Stimulated activated effector memory CD8-positive, alpha-beta T cell treated with anti-CD3 and anti-CD28 coated beads, Interleukin-12 subunit alpha, Interleukin-12 subunit beta, amount 100 ng/mL, for 72 hours (primary cell): ENCODE measurements around the gene FRMPD4.

Experiments used
- ATAC-seq: fragments of 150-1000 bp; cut with Tn5 transposase; 2 replicates; pipeline ENCODE4 v1.10.0; 2021
- DNase-seq, 2 donors: peaks; one replicate each; pipeline ENCODE4 v3.0.0; 2021 to 2022; ENCODE audit warnings: low spot score in 2 of 2
- H3K27ac Mint-ChIP-seq: one replicate; pipeline ENCODE4 v1.8.0; 2022; ENCODE audit warnings: mild to moderate bottlenecking, mixed read lengths
- H3K36me3 Mint-ChIP-seq: one replicate; pipeline ENCODE4 v1.8.0; 2022; ENCODE audit warnings: mild to moderate bottlenecking, mixed read lengths
- H3K4me1 Mint-ChIP-seq: one replicate; pipeline ENCODE4 v1.8.0; 2022; ENCODE audit warnings: mixed read lengths
- H3K4me3 Mint-ChIP-seq: one replicate; pipeline ENCODE4 v1.8.0; 2022; ENCODE audit warnings: mild to moderate bottlenecking, mixed read lengths
- H3K9me3 Mint-ChIP-seq: one replicate; pipeline ENCODE4 v1.8.0; 2022; ENCODE audit warnings: mixed read lengths

The FRMPD4 gene

DNA sequence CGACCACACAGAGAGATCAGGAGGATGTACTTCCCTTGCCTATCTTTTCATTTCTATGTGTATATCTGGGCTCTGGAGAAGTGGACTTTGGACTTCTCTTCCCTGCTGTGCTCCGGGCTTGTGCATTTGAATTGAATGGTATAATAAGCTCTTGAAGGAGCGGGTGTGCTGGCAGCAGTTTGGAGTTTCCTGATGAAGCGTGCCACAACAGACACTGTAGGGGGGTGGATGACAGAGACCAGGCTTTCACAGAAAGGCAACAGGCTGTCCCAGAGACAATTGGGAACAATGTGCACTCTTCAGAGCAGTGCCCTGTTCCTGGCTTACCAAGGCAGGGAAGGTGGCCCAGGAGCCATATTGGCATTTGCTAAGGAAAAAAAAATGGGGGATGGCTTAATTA lies 170.1 kb downstream of the FRMPD4 start:
- no peaks in the 10 kb centered on the region for H3K36me3 Mint-ChIP-seq
- no peak for DNase-seq
- no peak overlapping the region for H3K4me3 Mint-ChIP-seq
- H3K27ac Mint-ChIP-seq = no peak overlapping the region
- no peak for ATAC-seq
- no peaks in the 10 kb centered on the region for H3K4me1 Mint-ChIP-seq
- H3K9me3 Mint-ChIP-seq = no peaks in the 10 kb centered on the region

DNA sequence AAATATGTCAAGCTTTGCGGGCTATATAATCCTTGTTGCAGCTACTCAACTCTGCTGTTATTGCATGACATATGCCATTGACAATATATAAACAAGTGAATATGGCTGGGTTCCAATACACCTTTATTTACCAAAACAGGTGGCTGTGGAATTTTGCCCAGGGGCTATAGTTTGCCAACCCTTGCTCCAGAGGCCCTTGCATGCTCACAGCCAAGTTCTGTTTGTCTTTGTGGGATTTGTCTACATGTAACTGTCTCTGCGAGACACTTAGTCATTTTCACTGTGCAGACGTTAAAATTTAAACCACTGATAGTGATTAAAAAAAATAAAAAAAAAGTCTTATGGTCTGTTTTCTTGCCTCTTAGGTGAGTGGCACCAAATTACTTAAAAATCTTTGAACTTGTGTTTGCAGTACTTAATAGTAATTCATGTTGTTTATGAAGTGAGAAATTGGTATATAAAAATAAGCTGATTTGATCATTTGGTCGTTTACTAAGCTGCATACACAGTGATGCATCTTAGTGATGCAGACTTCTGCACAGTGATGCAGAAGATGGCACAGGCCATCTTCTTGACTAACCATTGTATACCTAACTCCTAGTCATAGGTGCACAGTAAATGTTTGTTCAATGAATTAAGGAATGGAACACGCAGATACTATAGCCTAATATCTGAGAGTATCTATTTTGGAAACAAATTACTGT lies 170.9 kb downstream of the FRMPD4 start:
- DNase-seq = no peak
- H3K4me1 Mint-ChIP-seq = no peaks in the 10 kb centered on the region
- H3K9me3 Mint-ChIP-seq = no peaks in the 10 kb centered on the region
- no peak for ATAC-seq
- H3K4me3 Mint-ChIP-seq = no peak overlapping the region
- H3K36me3 Mint-ChIP-seq = no peaks in the 10 kb centered on the region
- H3K27ac Mint-ChIP-seq = no peak overlapping the region

DNA sequence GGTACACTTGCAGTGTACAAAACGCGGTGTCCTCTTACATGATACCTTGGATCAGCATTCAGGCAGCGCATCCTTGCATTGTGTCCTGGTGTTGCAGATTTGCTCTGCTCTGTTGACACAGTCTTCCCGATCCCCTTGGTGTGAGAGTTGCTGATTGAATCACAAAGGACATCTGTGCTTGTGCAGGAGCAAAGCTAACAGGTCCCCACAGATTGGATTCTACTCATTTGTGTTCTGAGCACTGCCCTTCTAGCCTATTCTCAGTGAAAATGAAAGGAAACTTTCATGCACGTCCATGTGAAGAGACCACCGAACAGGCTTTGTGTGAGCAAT lies 171.4 kb downstream of the FRMPD4 start:
- H3K4me3 Mint-ChIP-seq = no peak overlapping the region
- no peaks in the 10 kb centered on the region for H3K9me3 Mint-ChIP-seq
- DNase-seq (no peak), ATAC-seq (no peak)
- H3K36me3 Mint-ChIP-seq = no peaks in the 10 kb centered on the region
- no peak overlapping the region for H3K27ac Mint-ChIP-seq
- H3K4me1 Mint-ChIP-seq = no peaks in the 10 kb centered on the region

DNA sequence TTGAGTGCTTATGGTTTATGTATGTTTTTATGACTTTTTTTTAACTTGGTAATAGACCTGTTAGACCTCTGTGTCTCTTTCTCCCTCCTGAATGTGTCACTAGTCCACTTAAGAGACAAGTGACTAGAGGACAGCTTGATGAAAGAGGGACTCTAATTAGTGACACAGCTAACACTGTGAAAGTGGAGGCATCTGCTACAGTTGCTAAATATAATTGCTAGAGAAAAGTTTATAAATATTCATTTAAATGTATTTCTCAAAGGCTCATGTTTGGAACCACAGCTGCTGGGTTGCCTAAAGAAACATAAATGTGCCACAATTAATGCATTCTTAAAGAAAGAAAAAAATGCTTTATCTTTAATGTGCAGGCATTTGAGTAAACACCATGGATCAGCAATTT lies 176.4 kb downstream of the FRMPD4 start:
- Mint-ChIP-seq H3K9me3 (no peaks in the 10 kb centered on the region), H3K27ac (no peak overlapping the region), H3K4me1 (no peaks in the 10 kb centered on the region), H3K36me3 (no peaks in the 10 kb centered on the region), H3K4me3 (no peak overlapping the region)
- ATAC-seq = no peak
- DNase-seq = no peak

DNA sequence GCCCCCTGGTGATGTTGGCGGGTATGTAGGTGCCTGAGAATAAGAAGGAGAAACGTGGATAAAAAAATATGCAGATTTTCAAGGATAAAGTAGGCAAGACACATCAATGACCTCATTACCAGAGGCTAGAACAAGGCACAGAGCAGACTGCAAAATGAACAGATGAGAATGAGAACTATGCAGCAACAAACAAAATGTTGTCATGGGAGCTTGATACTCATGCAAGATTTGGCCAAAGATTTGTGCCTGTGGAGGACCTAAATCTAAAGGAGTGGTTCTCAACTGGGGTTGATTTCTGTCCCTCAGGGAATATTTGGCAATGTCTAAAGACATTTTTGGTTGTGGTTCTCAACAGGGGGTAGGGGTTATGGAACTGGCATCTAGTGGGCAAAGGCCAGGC lies 177.3 kb downstream of the FRMPD4 start:
- no peak for DNase-seq
- no peaks in the 10 kb centered on the region for H3K9me3 Mint-ChIP-seq
- H3K36me3 Mint-ChIP-seq = no peaks in the 10 kb centered on the region
- H3K27ac Mint-ChIP-seq = no peak overlapping the region
- H3K4me3 Mint-ChIP-seq = no peak overlapping the region
- H3K4me1 Mint-ChIP-seq = no peaks in the 10 kb centered on the region
- ATAC-seq = no peak

DNA sequence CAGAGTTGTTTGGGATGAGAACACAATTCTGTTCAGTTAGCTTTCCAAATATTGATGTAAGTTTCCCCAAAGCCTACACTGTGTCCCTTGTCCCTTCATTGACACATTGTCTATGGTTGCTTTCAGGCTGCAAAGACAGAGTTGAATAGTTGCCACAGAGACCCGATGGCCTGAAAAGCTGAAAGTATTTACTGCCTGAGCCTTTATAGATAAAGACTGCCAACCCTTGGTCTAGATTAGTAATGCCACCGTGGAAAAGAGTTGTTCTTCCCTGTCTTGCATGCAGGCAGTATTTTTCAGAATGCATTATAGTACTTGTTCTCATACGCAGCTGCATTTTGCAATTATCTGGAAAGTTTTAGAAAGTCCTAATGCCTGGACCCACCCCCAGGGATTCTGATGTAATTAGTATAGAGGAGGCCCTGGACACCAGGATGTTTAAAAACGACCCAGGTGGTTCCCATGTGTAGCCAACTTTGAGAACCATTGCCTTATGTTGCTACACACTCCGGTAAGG lies 180.8 kb downstream of the FRMPD4 start:
- DNase-seq (no peak), ATAC-seq (no peak)
- Mint-ChIP-seq H3K4me3 (no peak overlapping the region), H3K4me1 (no peaks in the 10 kb centered on the region), H3K27ac (no peak overlapping the region), H3K9me3 (peaks cover 3% of the 10 kb centered on the region), H3K36me3 (no peaks in the 10 kb centered on the region)

DNA sequence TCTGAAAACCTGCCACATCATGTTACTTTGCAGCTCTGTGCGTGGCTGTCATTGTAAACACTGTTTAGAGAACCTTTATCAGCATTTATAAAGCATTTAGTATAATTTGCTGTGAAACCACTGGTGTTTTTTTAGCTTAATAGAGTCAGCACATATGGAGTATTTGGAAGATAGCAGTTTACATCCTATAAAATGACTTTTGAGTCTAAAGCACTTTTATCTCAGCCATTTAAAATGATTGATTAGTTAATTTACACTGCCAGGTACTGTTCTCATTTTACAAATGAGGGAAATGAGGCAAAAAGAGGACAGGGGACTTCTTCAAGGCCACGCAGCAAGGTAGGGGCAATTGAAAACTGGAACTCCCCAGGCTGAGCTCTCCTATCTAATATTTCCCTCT lies 181.7 kb downstream of the FRMPD4 start:
- Mint-ChIP-seq H3K36me3 (no peaks in the 10 kb centered on the region), H3K4me1 (no peaks in the 10 kb centered on the region), H3K4me3 (no peak overlapping the region), H3K9me3 (peaks cover 3% of the 10 kb centered on the region), H3K27ac (no peak overlapping the region)
- no peak for DNase-seq
- ATAC-seq = no peak

DNA sequence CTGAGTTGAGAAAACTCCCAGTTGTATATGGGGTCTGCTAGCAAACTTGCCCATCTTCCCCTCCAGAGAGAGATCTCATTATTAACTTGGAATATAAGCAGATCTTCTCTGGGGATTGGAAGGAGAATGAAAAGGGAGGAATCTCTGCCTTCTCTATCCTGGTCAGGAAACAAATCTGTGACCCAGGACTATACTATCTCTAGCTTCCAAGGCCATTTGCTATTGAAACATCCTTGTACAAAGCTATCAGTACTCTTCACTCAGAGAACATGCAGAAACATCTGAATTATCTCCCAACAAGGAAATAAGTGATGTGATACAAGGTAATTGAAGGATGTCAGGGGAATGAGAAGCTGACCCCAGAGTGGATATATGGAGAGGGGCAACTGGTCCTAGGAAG lies 183.8 kb downstream of the FRMPD4 start:
- Mint-ChIP-seq H3K9me3 (peaks cover 5% of the 10 kb centered on the region), H3K4me3 (no peak overlapping the region), H3K4me1 (no peaks in the 10 kb centered on the region), H3K27ac (no peak overlapping the region), H3K36me3 (no peaks in the 10 kb centered on the region)
- no peak for ATAC-seq
- DNase-seq = no peak

DNA sequence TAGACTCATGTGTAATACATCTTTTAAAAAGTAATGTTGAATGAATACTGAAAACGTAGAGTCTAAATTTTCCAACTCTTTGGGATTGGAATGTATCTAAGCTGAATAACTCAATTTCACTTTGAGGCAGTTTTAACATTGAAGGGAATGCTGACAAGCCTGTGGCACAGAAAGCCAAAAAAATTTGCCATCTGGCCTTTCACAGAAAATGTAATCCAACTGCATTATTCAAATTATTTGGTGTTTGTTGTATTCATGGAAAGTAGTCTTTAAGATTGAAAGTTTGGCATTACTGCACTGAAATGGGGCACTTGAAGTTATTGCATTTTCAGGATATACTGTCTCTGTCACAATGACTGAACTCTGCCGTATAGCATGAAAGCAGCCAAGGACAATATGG lies 186.9 kb downstream of the FRMPD4 start:
- no peak overlapping the region for H3K4me3 Mint-ChIP-seq
- ATAC-seq (no peak), DNase-seq (no peak)
- H3K36me3 Mint-ChIP-seq = no peaks in the 10 kb centered on the region
- no peaks in the 10 kb centered on the region for H3K4me1 Mint-ChIP-seq
- peaks cover 5% of the 10 kb centered on the region for H3K9me3 Mint-ChIP-seq
- no peak overlapping the region for H3K27ac Mint-ChIP-seq

DNA sequence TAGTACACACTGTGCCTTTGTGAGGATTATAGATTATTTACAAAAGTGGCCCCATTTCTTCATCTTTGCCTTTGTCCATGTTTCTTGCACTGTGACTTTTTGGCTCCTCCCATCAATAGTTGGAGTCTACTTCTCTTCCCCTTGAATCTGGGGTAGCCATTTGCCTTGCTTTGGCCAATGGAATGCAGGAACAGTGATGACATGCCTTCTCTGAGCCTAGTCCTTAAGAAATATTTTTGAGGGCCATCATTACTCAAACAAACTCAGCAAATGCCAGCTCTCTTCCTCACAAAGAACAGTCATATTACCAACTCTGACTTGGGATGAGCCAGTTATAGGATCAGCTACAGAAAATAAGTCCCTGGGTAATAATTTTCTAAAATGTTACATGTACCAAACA lies 189.6 kb downstream of the FRMPD4 start:
- ATAC-seq (no peak), DNase-seq (no peak)
- H3K4me3 Mint-ChIP-seq = no peak overlapping the region
- H3K4me1 Mint-ChIP-seq = no peaks in the 10 kb centered on the region
- peaks cover 3% of the 10 kb centered on the region for H3K9me3 Mint-ChIP-seq
- H3K27ac Mint-ChIP-seq = no peak overlapping the region
- no peaks in the 10 kb centered on the region for H3K36me3 Mint-ChIP-seq

DNA sequence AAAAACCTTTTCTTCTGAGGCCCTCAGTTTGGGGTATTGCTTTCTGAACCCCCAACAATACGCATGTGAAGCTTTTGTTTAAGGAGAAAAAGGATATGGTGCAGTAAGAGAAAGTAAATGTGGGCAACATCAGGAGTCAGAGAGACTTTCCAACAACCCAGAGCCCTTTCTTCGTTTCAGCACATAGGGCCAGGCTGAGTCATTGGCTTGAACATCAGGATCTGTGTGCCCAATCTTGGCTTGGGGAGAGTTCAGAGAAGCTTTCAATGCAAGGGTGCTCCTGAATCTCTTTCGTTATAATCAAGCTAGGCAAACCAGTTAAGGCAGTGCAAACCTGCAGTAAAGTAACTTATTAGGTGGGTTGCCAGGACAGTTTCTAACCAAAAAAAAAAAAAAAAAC lies 191.2 kb downstream of the FRMPD4 start:
- Mint-ChIP-seq H3K4me3 (no peak overlapping the region), H3K36me3 (no peaks in the 10 kb centered on the region)

DNA sequence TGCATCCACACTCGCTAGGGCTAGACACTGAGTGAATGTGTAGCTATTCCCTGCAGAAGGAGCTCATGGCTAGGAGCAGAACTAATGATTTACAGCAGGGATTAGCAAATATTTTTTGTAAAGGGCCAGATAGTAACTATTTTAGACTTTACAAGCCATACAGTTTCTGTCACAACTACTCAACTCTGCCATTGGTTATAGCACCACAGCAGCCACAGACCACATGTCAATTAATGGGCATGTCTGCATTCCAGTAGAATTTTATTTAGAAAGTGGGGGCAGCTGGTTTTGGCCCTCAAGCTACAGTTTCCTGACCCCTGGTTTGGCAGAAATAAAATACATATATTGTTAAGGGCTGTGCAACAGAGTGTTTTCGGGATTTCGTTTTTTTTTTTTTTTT lies 192.6 kb downstream of the FRMPD4 start:
- Mint-ChIP-seq H3K4me3 (no peak overlapping the region), H3K36me3 (no peaks in the 10 kb centered on the region), H3K4me1 (no peaks in the 10 kb centered on the region), H3K9me3 (peaks cover 3% of the 10 kb centered on the region), H3K27ac (no peak overlapping the region)
- DNase-seq (no peak), ATAC-seq (no peak)

More for the DNA sequence above, 191.2 kb downstream of the FRMPD4 start:
- Mint-ChIP-seq H3K4me1 (no peaks in the 10 kb centered on the region), H3K27ac (no peak overlapping the region), H3K9me3 (peaks cover 3% of the 10 kb centered on the region)
- ATAC-seq = no peak
- DNase-seq = no peak

DNA sequence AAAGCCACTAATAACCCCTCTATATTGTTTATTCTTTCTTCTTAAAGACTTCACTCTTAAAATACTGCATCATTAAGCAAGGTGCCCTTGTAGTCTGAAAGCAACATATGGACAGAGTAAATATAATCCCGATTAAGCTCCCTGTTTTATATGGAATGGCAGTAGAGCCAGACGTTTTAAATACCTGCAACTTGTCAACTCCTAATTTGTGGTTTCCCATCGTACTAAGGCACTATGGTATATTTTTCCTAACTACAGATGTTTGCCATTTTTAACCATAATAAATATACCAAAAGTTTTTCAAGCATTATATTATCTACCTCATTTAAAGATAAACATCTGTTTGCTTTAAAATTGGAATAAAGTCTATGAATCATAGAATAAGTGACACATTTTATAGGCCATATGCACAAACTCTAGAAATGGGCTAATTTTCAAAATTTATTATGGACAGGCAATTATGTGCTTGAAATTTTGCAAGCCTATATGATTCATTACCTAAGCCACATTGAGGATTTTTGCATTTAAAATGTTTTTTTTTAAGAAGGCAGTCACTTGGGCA lies 194.6 kb downstream of the FRMPD4 start:
- DNase-seq = no peak
- ATAC-seq = no peak
- no peaks in the 10 kb centered on the region for H3K4me1 Mint-ChIP-seq
- H3K36me3 Mint-ChIP-seq = no peaks in the 10 kb centered on the region
- no peaks in the 10 kb centered on the region for H3K9me3 Mint-ChIP-seq
- H3K27ac Mint-ChIP-seq = no peak overlapping the region
- no peak overlapping the region for H3K4me3 Mint-ChIP-seq

DNA sequence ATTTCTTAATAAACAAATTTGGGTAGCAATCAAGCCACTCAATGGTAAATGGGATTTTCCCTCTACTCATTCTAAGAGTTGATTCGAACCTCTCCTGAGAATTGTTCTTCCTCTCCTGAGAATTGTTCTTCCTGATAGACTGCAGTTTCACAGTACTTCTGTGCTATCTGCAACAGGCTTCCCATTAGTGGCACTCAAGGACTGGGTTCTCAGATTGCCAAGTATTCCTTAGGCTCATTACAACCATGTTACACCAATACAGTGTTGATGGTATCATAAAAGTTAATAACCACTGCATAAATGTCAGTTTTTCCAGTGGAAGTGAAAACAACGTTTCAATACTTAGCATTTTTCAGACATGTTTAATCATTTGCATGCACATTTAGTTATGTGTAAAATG lies 201.6 kb downstream of the FRMPD4 start:
- H3K27ac Mint-ChIP-seq = no peak overlapping the region
- ATAC-seq = no peak
- no peaks in the 10 kb centered on the region for H3K36me3 Mint-ChIP-seq
- no peak overlapping the region for H3K4me3 Mint-ChIP-seq
- H3K4me1 Mint-ChIP-seq = no peaks in the 10 kb centered on the region
- DNase-seq = no peak
- peaks cover 6% of the 10 kb centered on the region for H3K9me3 Mint-ChIP-seq

DNA sequence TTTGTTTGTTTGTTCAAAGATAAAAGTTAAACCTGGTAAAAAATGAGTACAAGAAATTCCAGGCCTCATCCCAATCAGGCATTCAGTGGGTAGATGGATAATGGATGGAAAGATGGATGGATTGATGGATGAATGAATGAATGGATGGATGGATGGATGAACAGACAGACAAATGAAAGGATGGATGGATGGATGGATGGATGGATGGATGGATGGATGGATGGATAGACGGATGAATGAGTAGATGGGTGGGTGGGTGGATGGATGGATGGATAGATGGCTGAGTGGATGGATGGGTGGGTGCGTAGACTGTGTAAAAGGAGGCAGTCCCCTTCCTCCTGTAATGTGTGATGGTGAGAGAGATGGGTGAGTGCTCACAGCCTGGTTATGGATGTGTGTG lies 206.7 kb downstream of the FRMPD4 start:
- no peaks in the 10 kb centered on the region for H3K36me3 Mint-ChIP-seq
- H3K27ac Mint-ChIP-seq = no peak overlapping the region
- ATAC-seq (no peak), DNase-seq (no peak)
- no peaks in the 10 kb centered on the region for H3K4me1 Mint-ChIP-seq
- peaks cover 6% of the 10 kb centered on the region for H3K9me3 Mint-ChIP-seq
- H3K4me3 Mint-ChIP-seq = no peak overlapping the region

DNA sequence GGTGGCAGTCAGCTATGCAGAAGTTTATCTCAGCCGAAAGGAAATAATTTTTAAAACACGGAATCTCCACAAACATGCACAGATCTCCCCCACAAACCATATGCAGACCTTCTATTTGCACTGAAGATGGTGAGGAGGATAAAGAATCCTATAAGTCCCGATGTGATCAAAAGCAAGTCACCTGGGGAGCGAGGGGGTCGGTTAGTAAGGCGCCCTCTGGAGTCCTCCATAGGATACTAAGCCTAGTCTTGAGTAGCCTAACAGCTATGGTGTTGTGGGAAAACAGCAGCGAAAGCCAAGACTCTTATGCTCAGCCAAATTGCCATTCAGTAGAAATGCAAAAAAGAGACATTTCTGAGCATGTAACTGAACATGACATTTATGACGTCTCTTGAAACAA lies 210.9 kb downstream of the FRMPD4 start:
- DNase-seq (no peak), ATAC-seq (no peak)
- Mint-ChIP-seq H3K27ac (no peak overlapping the region), H3K4me3 (no peak overlapping the region), H3K9me3 (peaks cover 2% of the 10 kb centered on the region), H3K4me1 (no peaks in the 10 kb centered on the region), H3K36me3 (no peaks in the 10 kb centered on the region)
